Left lobe of liver (tissue), 2 donors: ENCODE data around the gene SGPP1. TPM values are rescaled to one million over a fixed set of nuclear protein-coding genes. Genes with fewer than 3 reads are reported as not detected.
"Not testable (repeated sequence)": the region's sequence is repeated elsewhere in the genome, so short reads cannot be mapped to it uniquely, and the experiment has no call there.

Experiments used
- ATAC-seq: fragments of 200-7000 bp; cut with Tn5 transposase; one replicate; pipeline ENCODE4 v1.9.1; 2020; ENCODE audit warnings: mild to moderate bottlenecking, moderate library complexity
- DNase-seq: peaks from one replicate; pipeline ENCODE4 v3.0.0-alpha.2; 2020; ENCODE audit warnings: low spot score
- total RNA-seq: library from RNA; stranded (reverse); gene quantifications from one replicate; pipeline ENCODE4 v1.2.1, GENCODE V29; 2021
- donor health status: DM: no; HTN: no; CAD: no; lungs with moderate emphysema.
- donor health status: DM: no; HTN: yes; CAD: no.

SGPP1 gene
- total RNA-seq, 1 donor from 2014 or later = 15.5 TPM

DNA sequence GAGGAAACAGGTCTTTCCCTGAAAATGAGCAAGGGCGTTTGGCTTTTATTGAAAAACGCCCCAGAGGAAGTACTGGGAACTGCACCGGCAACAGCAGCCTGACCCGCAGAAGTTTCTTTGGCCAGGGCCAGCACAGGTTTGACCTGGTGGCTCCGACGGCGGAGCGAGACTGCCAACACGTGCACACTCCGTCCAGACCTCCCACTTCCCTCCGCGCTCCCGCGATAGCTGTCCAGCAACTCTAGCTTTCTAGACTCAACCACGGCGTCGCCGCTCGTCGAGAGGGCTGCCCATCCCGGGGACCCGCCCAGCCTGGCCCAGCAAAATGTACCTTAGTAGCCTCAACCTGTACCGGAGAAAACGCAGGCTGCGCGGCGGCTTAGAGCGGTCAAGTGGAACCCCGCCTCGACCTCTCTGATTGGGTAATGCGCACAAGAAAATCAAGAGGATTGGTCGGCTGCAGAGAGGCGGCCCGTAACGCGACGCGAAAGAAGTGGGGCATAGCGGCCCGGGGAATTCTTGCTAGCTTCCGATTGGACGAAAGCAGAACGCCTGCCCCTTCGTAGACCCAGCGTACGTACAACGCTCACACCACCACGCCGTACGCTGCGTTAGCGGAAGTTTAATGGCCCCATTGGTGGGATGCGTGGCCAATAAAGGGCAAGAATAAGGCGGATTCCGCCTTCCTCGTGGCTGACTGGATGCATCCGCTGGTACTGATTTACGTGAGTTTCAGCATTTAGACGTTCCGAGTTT is 86.2 kb downstream of the SGPP1 start, which contains the start of gene WDR89:
TSS of gene WDR89 (minus strand) at position 399 of the 756 bp plus-strand sequence. CDS start 41,929 bp downstream, outside the sequence.
- DNase-seq (peak; percentile 99), ATAC-seq (peak; percentile 89)

DNA sequence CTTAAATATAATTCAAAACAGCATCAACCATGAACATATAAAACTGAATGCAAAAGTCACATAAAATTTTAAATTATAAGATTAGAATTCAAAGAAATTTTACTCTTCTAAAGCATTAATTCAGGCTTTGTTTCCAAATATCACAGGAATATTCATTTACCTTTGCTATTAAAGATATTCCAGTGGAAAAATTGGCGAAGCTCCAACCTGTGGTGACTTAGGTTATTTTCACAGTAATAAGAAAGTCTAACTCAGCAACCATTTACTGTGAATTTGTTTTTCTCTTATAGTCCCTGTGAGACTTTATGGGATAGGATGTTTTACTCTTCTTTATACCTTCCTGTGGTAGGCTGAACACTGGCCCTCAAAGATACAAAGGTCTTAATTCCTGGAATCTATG is 89.4 kb downstream of the SGPP1 start:
- ATAC-seq = no peak
- DNase-seq = no peak

DNA sequence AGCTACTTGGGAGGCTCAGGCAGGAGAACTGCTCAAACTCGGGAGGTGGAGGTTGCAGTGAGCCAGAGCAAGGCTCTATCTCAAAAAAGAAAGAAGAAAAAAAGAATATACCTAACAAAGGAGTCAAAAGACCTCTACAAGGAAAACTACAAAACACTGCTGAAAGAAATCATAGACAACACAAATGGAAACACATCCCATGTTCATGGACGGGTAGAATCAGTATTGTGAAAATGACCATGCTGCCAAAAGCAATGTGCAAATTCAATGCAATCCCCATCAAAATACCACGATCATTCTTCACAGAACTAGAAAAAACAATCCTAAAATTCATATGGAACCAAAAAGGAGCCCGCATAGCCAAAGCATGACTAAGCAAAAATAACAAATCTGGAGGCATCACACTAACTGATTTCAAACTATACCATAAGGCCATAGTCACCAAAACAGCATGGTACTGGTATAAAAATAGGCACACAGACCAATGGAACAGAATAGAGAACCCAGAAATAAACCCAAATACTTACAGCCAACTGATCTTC is 91.7 kb downstream of the SGPP1 start:
- DNase-seq, ATAC-seq: not testable (repeated sequence)

Other genes with a start within 250 kb of the SGPP1 start
- 13.7 TPM for gene PPP2R5E, start 184.7 kb downstream of the SGPP1 start, total RNA-seq
- gene WDR89, start 86.2 kb downstream of the SGPP1 start, total RNA-seq = 6.1 TPM
- 46.8 TPM for gene SYNE2, start 124.9 kb upstream of the SGPP1 start, total RNA-seq